Astrocyte of the cerebellum (primary cell): Measurements from ENCODE around the gene EHD1.

Experiments
- DNase-seq: peaks from one replicate; pipeline ENCODE4 v3.0.0-alpha.2; 2011; ENCODE audit warnings: low read depth
- H3K4me3 ChIP-seq: 2 replicates; pipeline ENCODE4 v1.5.1; 2011; ENCODE audit warnings: mild to moderate bottlenecking, low read depth, low read length, moderate library complexity
- CTCF ChIP-seq: IDR thresholded peaks from 2 replicates; pipeline ENCODE4 v1.5.1; 2012; ENCODE audit warnings: low read length, low read depth, moderate library complexity, mild to moderate bottlenecking; ENCODE audit errors: missing control alignments
- in situ Hi-C: cut with HindIII; loops from 2 replicates; pipeline ENCODE4 v1.10.0; 2017; ENCODE audit warnings: low sequenced_read_pairs

Gene EHD1

GRCh38 chr11:64916775-64917662 lies 38.6 kb upstream of the EHD1 start, which contains the start of gene ATG2A:
ATG2A (minus strand) TSS chr11:64917209; CDS start chr11:64917135, 74 bp downstream.
- DNase-seq, result peak; percentile 99
- peak within 1 kb of the TSS; percentile 75 for H3K4me3 ChIP-seq
- in situ Hi-C loops, result no loop called here
- no peak for TF ChIP-seq CTCF

- H3K4me3 ChIP-seq, result peak overlapping the region; percentile 75
- in situ Hi-C loops, result no loop called here
- DNase-seq, result no peak
- TF ChIP-seq CTCF, result no peak
Observed at GRCh38 chr11:64916040-64916774, 37.8 kb upstream of the EHD1 start.

- peak overlapping the region; percentile 75 for H3K4me3 ChIP-seq
- no peak for TF ChIP-seq CTCF
- DNase-seq, result no peak
- in situ Hi-C loops, result no loop called here
Observed at GRCh38 chr11:64915376-64915887, 37.0 kb upstream of the EHD1 start.

- no peak overlapping the region for H3K4me3 ChIP-seq
- in situ Hi-C loops, result no loop called here
- no peak for DNase-seq
- TF ChIP-seq CTCF, result no peak
Observed at GRCh38 chr11:64914123-64914522, 35.7 kb upstream of the EHD1 start.

- no peak for TF ChIP-seq CTCF
- in situ Hi-C loops, result no loop called here
- no peak overlapping the region for H3K4me3 ChIP-seq
- DNase-seq, result no peak
Observed at GRCh38 chr11:64913171-64913727, 34.8 kb upstream of the EHD1 start.

GRCh38 chr11:64911689-64912088 lies 33.3 kb upstream of the EHD1 start:
- no peak for DNase-seq
- in situ Hi-C loops, result no loop called here

More at GRCh38 chr11:64911689-64912088, 33.3 kb upstream of the EHD1 start:
- H3K4me3 ChIP-seq, result no peak overlapping the region
- TF ChIP-seq CTCF, result no peak
